ENCODE data around the gene ZNF121. TPM values are rescaled to one million over a fixed set of nuclear protein-coding genes. Genes with fewer than 3 reads are reported as not detected.
"Not testable (repeated sequence)": the region's sequence is repeated elsewhere in the genome, so short reads cannot be mapped to it uniquely, and the experiment has no call there.

The ZNF121 gene
- total and polyA plus RNA-seq, 2 donors (not counting 1 experiment from before 2014, with no cell fraction given), result 7.1 to 48.0 TPM

DNA sequence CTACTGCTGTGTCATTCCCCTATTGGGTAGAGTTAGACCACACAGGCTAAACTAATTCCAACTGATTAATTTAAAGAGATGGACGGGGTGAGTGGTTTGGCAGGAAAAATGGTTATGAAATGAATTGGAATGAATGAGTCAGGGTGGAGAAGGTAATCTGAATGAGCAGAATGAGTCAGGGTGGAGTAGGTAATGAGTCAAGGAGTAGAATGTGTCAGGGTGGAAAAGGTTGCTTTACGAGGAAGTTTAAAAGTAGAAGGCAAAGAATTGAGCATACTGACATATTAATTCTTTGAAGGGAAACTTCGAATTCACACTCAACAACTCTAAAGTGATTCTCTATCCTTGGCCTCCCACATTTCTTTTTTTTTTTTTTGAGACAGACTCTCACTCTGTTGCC lies 12.7 kb upstream of the ZNF121 start:
- TF ChIP-seq, protein P1, sequence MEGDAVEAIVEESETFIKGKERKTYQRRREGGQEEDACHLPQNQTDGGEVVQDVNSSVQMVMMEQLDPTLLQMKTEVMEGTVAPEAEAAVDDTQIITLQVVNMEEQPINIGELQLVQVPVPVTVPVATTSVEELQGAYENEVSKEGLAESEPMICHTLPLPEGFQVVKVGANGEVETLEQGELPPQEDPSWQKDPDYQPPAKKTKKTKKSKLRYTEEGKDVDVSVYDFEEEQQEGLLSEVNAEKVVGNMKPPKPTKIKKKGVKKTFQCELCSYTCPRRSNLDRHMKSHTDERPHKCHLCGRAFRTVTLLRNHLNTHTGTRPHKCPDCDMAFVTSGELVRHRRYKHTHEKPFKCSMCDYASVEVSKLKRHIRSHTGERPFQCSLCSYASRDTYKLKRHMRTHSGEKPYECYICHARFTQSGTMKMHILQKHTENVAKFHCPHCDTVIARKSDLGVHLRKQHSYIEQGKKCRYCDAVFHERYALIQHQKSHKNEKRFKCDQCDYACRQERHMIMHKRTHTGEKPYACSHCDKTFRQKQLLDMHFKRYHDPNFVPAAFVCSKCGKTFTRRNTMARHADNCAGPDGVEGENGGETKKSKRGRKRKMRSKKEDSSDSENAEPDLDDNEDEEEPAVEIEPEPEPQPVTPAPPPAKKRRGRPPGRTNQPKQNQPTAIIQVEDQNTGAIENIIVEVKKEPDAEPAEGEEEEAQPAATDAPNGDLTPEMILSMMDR (IDR thresholded peaks at IDR 0.05), result no peak
- TF ChIP-seq EZH2 (IDR thresholded peaks at IDR 0.05; ENCODE audit: borderline replicate concordance, insufficient read depth, low read depth, low read length, poor library complexity, severe bottlenecking), result no peak
- Mint-ChIP-seq H3K27me3 (peaks cover 20% of the 10 kb centered on the region), H3K4me1 (no peaks in the 10 kb centered on the region), H3K9me3 (ENCODE audit: insufficient read depth) (peaks cover 5% of the 10 kb centered on the region), H3K27ac (no peak overlapping the region), H3K4me3 (no peak overlapping the region)
- no peaks in the 10 kb centered on the region for H3K4me1 ChIP-seq (ENCODE audit: control insufficient read depth in 2 of 2, insufficient read depth in 2 of 2, low read length in 2 of 2)
- no peak overlapping the region for H3K9ac ChIP-seq (ENCODE audit: low read length)
- ATAC-seq (ENCODE audit: low read depth), result no peak
- ChIA-PET CTCF (no interaction called here), POLR2A (no interaction called here)
- no peak overlapping the region for H3K4me3 ChIP-seq (ENCODE audit: control extremely low read depth in 1 of 5, extremely low read depth in 1 of 5, insufficient read depth in 1 of 5, low read depth in 2 of 5, low read length in 4 of 5)
- WGBS (ENCODE audit: insufficient coverage), result 58% methylated on average over 2 of the region's 3 CpGs
- peaks cover 0 to 5% (median 1%) of the 10 kb centered on the region in 4 experiments for H3K27me3 ChIP-seq (replicated peaks in 1 of 4; ENCODE audit: control extremely low read depth in 1 of 4, control insufficient read depth in 3 of 4, insufficient read depth in 4 of 4, low read length in 3 of 4)
- intact Hi-C loops (cut with micrococcal nuclease), result no loop called here
- no peak overlapping the region for H3K27ac ChIP-seq (ENCODE audit: low read length in 2 of 2)
- H2AFZ ChIP-seq (ENCODE audit: insufficient read depth, low read depth, low read length, poor library complexity, severe bottlenecking), result no peak overlapping the region
- no peak for DNase-seq
- peaks cover 0 to 25% (median 18%) of the 10 kb centered on the region in 3 donors for H3K9me3 ChIP-seq (ENCODE audit: control extremely low read depth in 1 of 3, control insufficient read depth in 2 of 3, insufficient read depth in 1 of 3, low read length in 2 of 3)
- no peak overlapping the region for H3K4me2 ChIP-seq (replicated peaks; ENCODE audit: low read depth, low read length, poor library complexity, severe bottlenecking)
- no peaks in the 10 kb centered on the region for H3K79me2 ChIP-seq (ENCODE audit: control insufficient read depth, insufficient read depth, low read length)
- H3K36me3 ChIP-seq (replicated peaks in 1 of 2; ENCODE audit: control extremely low read depth in 1 of 2, control insufficient read depth in 1 of 2, extremely low read depth in 1 of 2, insufficient read depth in 2 of 2, low read length in 1 of 2), result no peaks in the 10 kb centered on the region
- H4K20me1 ChIP-seq (ENCODE audit: control insufficient read depth, insufficient read depth, low read length, poor library complexity, severe bottlenecking), result no peaks in the 10 kb centered on the region

DNA sequence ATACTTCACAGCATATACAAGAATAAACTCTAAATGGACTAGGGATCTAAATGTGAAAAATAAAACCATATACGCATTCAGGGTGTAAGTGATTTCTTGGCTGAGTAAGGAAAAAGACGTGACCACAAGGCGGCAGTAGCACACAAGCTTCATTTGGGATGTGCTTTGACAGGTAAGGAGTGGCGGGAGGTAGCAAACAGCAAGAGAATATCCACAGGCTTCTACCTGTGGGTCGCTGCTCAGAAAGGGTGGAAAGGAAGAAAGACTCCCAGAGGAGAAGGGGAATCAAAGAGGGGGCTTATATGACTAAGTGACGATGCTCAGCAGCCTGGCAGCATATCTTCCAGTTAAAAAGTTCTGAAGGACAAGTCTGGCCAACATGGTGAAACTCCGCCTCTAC lies 2.5 kb upstream of the ZNF121 start:
- peaks cover 0 to 8% (median 0%) of the 10 kb centered on the region in 4 experiments for H3K27me3 ChIP-seq (replicated peaks in 1 of 4; ENCODE audit: control extremely low read depth in 1 of 4, control insufficient read depth in 3 of 4, insufficient read depth in 4 of 4, low read length in 3 of 4)
- Mint-ChIP-seq H3K4me3 (peak overlapping the region; percentile 0), H3K27ac (no peak overlapping the region), H3K9me3 (ENCODE audit: insufficient read depth) (no peaks in the 10 kb centered on the region), H3K4me1 (peaks cover 17% of the 10 kb centered on the region), H3K27me3 (peaks cover 12% of the 10 kb centered on the region)
- H2AFZ ChIP-seq (ENCODE audit: insufficient read depth, low read depth, low read length, poor library complexity, severe bottlenecking), result no peak overlapping the region
- H3K79me2 ChIP-seq (ENCODE audit: control insufficient read depth, insufficient read depth, low read length), result peaks cover 41% of the 10 kb centered on the region
- peaks cover 0 to 27% of the 10 kb centered on the region in 2 donors for H3K4me1 ChIP-seq (ENCODE audit: control insufficient read depth in 2 of 2, insufficient read depth in 2 of 2, low read length in 2 of 2)
- TF ChIP-seq EZH2 (IDR thresholded peaks at IDR 0.05; ENCODE audit: borderline replicate concordance, insufficient read depth, low read depth, low read length, poor library complexity, severe bottlenecking), result no peak
- TF ChIP-seq, protein P1 (IDR thresholded peaks at IDR 0.05), result peak; percentile 76
- no peak overlapping the region for H3K4me2 ChIP-seq (replicated peaks; ENCODE audit: low read depth, low read length, poor library complexity, severe bottlenecking)
- peak; percentile 28 for ATAC-seq (ENCODE audit: low read depth)
- H3K27ac ChIP-seq (ENCODE audit: low read length in 2 of 2), result no peak overlapping the region
- 20% methylated on average over 4 of the region's 7 CpGs for WGBS (ENCODE audit: insufficient coverage)
- H3K9me3 ChIP-seq (ENCODE audit: control extremely low read depth in 1 of 3, control insufficient read depth in 2 of 3, insufficient read depth in 1 of 3, low read length in 2 of 3), result peaks cover 0 to 3% (median 0%) of the 10 kb centered on the region in 3 donors
- CTCF ChIA-PET, result interaction anchor here (0.6 to 2.5 kb wide), 17 partner anchors 26 to 503 kb away, joined by 3 to 16 read pairs (median 4); partner anchors contain the start of gene ZNF266
- intact Hi-C loops (cut with micrococcal nuclease), result loop anchor here (1.0 kb wide), 1 partner anchor 381 kb away; no protein-coding TSS in a partner anchor
- POLR2A ChIA-PET, result interaction anchor here (0.6 kb wide), 1 partner anchor 214 kb away, joined by 4 read pairs; no protein-coding TSS in a partner anchor
- H4K20me1 ChIP-seq (ENCODE audit: control insufficient read depth, insufficient read depth, low read length, poor library complexity, severe bottlenecking), result peaks cover 4% of the 10 kb centered on the region
- peak; percentile 80 for DNase-seq
- no peaks in the 10 kb centered on the region for H3K36me3 ChIP-seq (replicated peaks in 1 of 2; ENCODE audit: control extremely low read depth in 1 of 2, control insufficient read depth in 1 of 2, extremely low read depth in 1 of 2, insufficient read depth in 2 of 2, low read length in 1 of 2)
- no peak overlapping the region for H3K9ac ChIP-seq (ENCODE audit: low read length)
- no peak overlapping the region for H3K4me3 ChIP-seq (ENCODE audit: control extremely low read depth in 1 of 5, extremely low read depth in 1 of 5, insufficient read depth in 1 of 5, low read depth in 2 of 5, low read length in 4 of 5)

DNA sequence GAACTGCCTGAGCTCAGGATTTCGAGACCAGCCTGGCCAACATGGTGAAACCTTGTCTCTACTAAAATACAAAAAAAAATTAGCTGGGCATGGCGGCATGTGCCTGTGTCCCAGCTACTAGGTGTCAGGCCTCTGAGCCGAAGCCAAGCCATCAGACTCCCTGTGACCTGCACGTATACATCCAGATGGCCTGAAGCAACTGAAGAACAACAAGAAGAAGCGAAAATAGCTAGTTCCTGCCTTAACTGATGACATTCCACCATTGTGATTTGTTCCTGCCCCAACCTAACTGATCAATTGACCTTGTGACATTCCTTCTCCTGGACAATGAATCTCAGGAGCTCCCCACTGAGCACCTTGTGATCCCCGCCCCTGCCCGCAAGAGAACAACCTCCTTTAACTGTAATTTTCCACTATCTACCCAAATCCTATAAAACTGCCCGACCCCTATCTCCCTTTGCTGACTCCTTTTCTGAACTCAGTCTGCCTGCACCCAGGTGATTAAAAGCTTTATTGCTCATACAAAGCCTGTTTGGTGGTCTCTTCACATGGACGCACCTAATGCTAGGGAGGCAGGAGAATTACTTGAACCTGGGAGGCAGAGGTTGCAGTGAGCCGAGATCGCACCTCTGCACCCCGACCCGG lies 2.1 kb downstream of the ZNF121 start:
- Histone ChIP-seq H4K20me1 (ENCODE audit: control insufficient read depth, insufficient read depth, low read length, poor library complexity, severe bottlenecking) (peaks cover 21% of the 10 kb centered on the region), H3K4me1 (ENCODE audit: control insufficient read depth in 2 of 2, insufficient read depth in 2 of 2, low read length in 2 of 2) (peaks cover 0 to 27% of the 10 kb centered on the region in 2 donors), H3K79me2 (ENCODE audit: control insufficient read depth, insufficient read depth, low read length) (peaks cover 86% of the 10 kb centered on the region), H3K9me3 (ENCODE audit: control extremely low read depth in 1 of 3, control insufficient read depth in 2 of 3, insufficient read depth in 1 of 3, low read length in 2 of 3) (peaks cover 0 to 19% (median 0%) of the 10 kb centered on the region in 3 donors)
- Mint-ChIP-seq H3K4me3 (peak overlapping the region; percentile 86), H3K4me1 (peaks cover 43% of the 10 kb centered on the region), H3K27ac (peak overlapping the region; percentile 73)
- intact Hi-C loops (cut with micrococcal nuclease); DNase-seq; H3K27me3 Mint-ChIP-seq; H3K4me2 ChIP-seq (replicated peaks; ENCODE audit: low read depth, low read length, poor library complexity, severe bottlenecking); ATAC-seq (ENCODE audit: low read depth); POLR2A ChIA-PET; H3K9me3 Mint-ChIP-seq (ENCODE audit: insufficient read depth); H3K36me3 ChIP-seq (replicated peaks in 1 of 2; ENCODE audit: control extremely low read depth in 1 of 2, control insufficient read depth in 1 of 2, extremely low read depth in 1 of 2, insufficient read depth in 2 of 2, low read length in 1 of 2); H3K27ac ChIP-seq (ENCODE audit: low read length in 2 of 2); H2AFZ ChIP-seq (ENCODE audit: insufficient read depth, low read depth, low read length, poor library complexity, severe bottlenecking); H3K9ac ChIP-seq (ENCODE audit: low read length); H3K27me3 ChIP-seq (replicated peaks in 1 of 4; ENCODE audit: control extremely low read depth in 1 of 4, control insufficient read depth in 3 of 4, insufficient read depth in 4 of 4, low read length in 3 of 4); H3K4me3 ChIP-seq (ENCODE audit: control extremely low read depth in 1 of 5, extremely low read depth in 1 of 5, insufficient read depth in 1 of 5, low read depth in 2 of 5, low read length in 4 of 5): not testable (repeated sequence)
- WGBS (ENCODE audit: insufficient coverage), result 94% methylated on average over 6 of the region's 13 CpGs
- CTCF ChIA-PET, result interaction anchor here (4.1 kb wide), 1 partner anchor 376 kb away, joined by 22 read pairs; no protein-coding TSS in a partner anchor

Measured in B cell (primary cell).